ENCODE measurements around the gene TEKT5. TPM values are rescaled to one million over a fixed set of nuclear protein-coding genes. Genes with fewer than 3 reads are reported as not detected.
"Not testable (repeated sequence)": the region's sequence is repeated elsewhere in the genome, so short reads cannot be mapped to it uniquely, and the experiment has no call there.

Gene TEKT5
- total RNA-seq, 1 experiment from 2014 or later, result not detected

DNA sequence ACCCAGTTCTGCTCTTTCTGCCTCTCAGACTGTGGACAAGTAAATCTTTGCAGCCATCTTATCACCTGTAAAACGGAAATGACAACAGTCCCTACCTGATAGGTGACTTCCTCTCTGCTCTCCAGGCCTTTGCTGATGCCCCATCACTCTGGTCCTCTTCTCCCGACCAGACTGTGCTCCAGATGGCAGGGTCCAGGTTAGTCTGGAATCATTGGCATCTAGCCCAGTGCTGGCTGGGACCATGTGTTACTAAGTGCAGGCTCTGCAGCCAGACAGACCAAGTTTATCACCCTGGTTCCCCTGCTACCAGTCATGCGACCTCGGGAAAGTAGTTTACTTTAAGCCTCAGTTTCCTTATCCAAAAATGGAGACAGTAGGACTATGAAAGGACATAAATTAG, 47.1 kb upstream of the TEKT5 start:
- no peak overlapping the region for H3K4me3 Mint-ChIP-seq (ENCODE audit: unreplicated experiment)
- no peaks in the 10 kb centered on the region for H3K9me3 ChIP-seq
- no peaks in the 10 kb centered on the region for H3K27me3 ChIP-seq (replicated peaks; ENCODE audit: control insufficient read depth, insufficient read depth, low read length)
- H3K9me3 Mint-ChIP-seq (ENCODE audit: unreplicated experiment), result no peaks in the 10 kb centered on the region
- peaks cover 12% of the 10 kb centered on the region for H3K4me1 Mint-ChIP-seq (ENCODE audit: low read depth, unreplicated experiment)
- H3K4me1 ChIP-seq, result peaks cover 15% of the 10 kb centered on the region
- intact Hi-C loops (cut with micrococcal nuclease; ENCODE audit: unreplicated experiment), result no loop called here
- BruUV-seq (replicated peaks), result no TSS peak
- TF ChIP-seq, protein P1, sequence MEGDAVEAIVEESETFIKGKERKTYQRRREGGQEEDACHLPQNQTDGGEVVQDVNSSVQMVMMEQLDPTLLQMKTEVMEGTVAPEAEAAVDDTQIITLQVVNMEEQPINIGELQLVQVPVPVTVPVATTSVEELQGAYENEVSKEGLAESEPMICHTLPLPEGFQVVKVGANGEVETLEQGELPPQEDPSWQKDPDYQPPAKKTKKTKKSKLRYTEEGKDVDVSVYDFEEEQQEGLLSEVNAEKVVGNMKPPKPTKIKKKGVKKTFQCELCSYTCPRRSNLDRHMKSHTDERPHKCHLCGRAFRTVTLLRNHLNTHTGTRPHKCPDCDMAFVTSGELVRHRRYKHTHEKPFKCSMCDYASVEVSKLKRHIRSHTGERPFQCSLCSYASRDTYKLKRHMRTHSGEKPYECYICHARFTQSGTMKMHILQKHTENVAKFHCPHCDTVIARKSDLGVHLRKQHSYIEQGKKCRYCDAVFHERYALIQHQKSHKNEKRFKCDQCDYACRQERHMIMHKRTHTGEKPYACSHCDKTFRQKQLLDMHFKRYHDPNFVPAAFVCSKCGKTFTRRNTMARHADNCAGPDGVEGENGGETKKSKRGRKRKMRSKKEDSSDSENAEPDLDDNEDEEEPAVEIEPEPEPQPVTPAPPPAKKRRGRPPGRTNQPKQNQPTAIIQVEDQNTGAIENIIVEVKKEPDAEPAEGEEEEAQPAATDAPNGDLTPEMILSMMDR (IDR thresholded peaks at IDR 0.05; ENCODE audit: insufficient read depth in 1 of 2, low read depth in 1 of 2, low read length in 1 of 2, severe bottlenecking in 1 of 2, unreplicated experiment in 1 of 2), result no peak
- CTCF ChIA-PET, result no interaction called here
- H3K27me3 Mint-ChIP-seq (ENCODE audit: insufficient read depth, unreplicated experiment), result no peaks in the 10 kb centered on the region
- POLR2A ChIA-PET, result no interaction called here
- no peak for DNase-seq
- H3K36me3 Mint-ChIP-seq (ENCODE audit: insufficient read depth, unreplicated experiment), result peaks cover 9% of the 10 kb centered on the region
- no peak overlapping the region for H3K4me3 ChIP-seq (ENCODE audit: low read depth, low read length)
- H3K27ac Mint-ChIP-seq (ENCODE audit: unreplicated experiment), result no peak overlapping the region
- no peaks in the 10 kb centered on the region; the same call in 1 of the 2 replicates for H3K36me3 ChIP-seq (ENCODE audit: control insufficient read depth, insufficient read depth, low read length)

DNA sequence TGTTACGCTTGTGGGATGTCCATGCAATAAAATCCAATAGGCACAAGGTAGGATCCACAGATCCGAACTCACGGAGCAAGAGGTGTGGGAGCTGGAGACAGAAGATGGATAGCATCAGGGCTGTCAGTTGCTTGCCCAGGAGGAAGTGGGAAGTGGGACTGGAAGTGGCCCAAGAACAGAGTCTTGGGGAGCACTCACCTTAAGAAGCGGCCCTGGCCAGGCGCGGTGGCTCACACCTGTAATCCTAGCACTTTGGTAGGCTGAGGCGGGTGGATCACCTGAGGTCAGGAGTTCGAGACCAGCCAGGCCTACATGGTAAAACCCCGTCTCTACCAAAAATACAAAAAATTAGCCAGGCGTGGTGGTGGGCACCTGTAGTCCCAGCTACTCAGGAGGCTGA, 46.5 kb upstream of the TEKT5 start:
- H3K4me3 ChIP-seq (ENCODE audit: low read depth, low read length); H3K4me3 Mint-ChIP-seq (ENCODE audit: unreplicated experiment); H3K36me3 Mint-ChIP-seq (ENCODE audit: insufficient read depth, unreplicated experiment); BruUV-seq (replicated peaks); CTCF ChIA-PET; DNase-seq; H3K9me3 Mint-ChIP-seq (ENCODE audit: unreplicated experiment); H3K27me3 ChIP-seq (replicated peaks; ENCODE audit: control insufficient read depth, insufficient read depth, low read length); H3K36me3 ChIP-seq (ENCODE audit: control insufficient read depth, insufficient read depth, low read length); intact Hi-C loops (cut with micrococcal nuclease; ENCODE audit: unreplicated experiment); H3K27me3 Mint-ChIP-seq (ENCODE audit: insufficient read depth, unreplicated experiment); H3K27ac Mint-ChIP-seq (ENCODE audit: unreplicated experiment); H3K9me3 ChIP-seq; POLR2A ChIA-PET: not testable (repeated sequence)
- H3K4me1 Mint-ChIP-seq (ENCODE audit: low read depth, unreplicated experiment), result peaks cover 12% of the 10 kb centered on the region
- H3K4me1 ChIP-seq, result peaks cover 18% of the 10 kb centered on the region

DNA sequence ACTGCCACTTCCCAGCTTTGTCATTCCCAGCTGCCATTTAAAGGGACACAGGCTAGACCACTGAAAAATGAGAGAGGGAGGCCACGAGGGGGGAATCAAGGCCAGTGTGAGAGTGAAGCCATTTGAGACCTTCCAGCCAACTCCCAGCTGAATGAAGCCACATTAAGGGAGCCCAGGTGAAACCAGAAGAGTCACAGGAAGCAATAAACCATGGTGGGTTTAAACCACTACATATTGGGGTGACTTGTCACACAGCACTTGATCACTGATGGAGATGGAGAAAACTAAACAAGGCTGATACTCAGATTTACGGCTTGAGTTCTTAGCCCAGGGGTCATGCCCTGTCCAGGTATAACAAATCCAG, 46.1 kb upstream of the TEKT5 start:
- Mint-ChIP-seq H3K27ac (ENCODE audit: unreplicated experiment) (no peak overlapping the region), H3K36me3 (ENCODE audit: insufficient read depth, unreplicated experiment) (peaks cover 9% of the 10 kb centered on the region), H3K27me3 (ENCODE audit: insufficient read depth, unreplicated experiment) (no peaks in the 10 kb centered on the region), H3K4me1 (ENCODE audit: low read depth, unreplicated experiment) (peaks cover 12% of the 10 kb centered on the region), H3K4me3 (ENCODE audit: unreplicated experiment) (no peak overlapping the region), H3K9me3 (ENCODE audit: unreplicated experiment) (no peaks in the 10 kb centered on the region)
- intact Hi-C loops (cut with micrococcal nuclease; ENCODE audit: unreplicated experiment), result no loop called here
- Histone ChIP-seq H3K4me3 (ENCODE audit: low read depth, low read length) (no peak overlapping the region), H3K36me3 (ENCODE audit: control insufficient read depth, insufficient read depth, low read length) (no peaks in the 10 kb centered on the region), H3K9me3 (no peaks in the 10 kb centered on the region), H3K27me3 (replicated peaks; ENCODE audit: control insufficient read depth, insufficient read depth, low read length) (no peaks in the 10 kb centered on the region), H3K4me1 (peaks cover 18% of the 10 kb centered on the region)
- no peak for DNase-seq
- TF ChIP-seq, protein P1 (IDR thresholded peaks at IDR 0.05; ENCODE audit: insufficient read depth in 1 of 2, low read depth in 1 of 2, low read length in 1 of 2, severe bottlenecking in 1 of 2, unreplicated experiment in 1 of 2), result no peak
- CTCF ChIA-PET, result interaction anchor here (1.0 kb wide), 1 partner anchor 226 kb away, joined by 3 read pairs; no protein-coding TSS in a partner anchor
- POLR2A ChIA-PET, result no interaction called here
- no TSS peak for BruUV-seq (replicated peaks)

Data from Caco-2 (cell line).